Keratinocyte (primary cell): ENCODE results near the gene NUP210L. TPM values are rescaled to one million over a fixed set of nuclear protein-coding genes. Genes with fewer than 3 reads are reported as not detected.
A peak's percentile ranks its signal among the peaks of the same experiment; 100 is the strongest.

ENCODE experiments used
- DNase-seq: peaks from one replicate; pipeline ENCODE4 v3.0.0-alpha.2; 2011; ENCODE audit warnings: low read depth, missing footprints, low spot score
- FAIRE-seq: peaks from 2 replicates; lab custom pipeline; 2011; peaks lifted over from hg19 to GRCh38; lab: Jason Lieb, UNC
- H2AFZ ChIP-seq: 2 replicates; pipeline ENCODE4 v1.6.0; 2012; ENCODE audit warnings: low read length, control low read depth, inconsistent platforms; ENCODE audit not compliant: control insufficient read depth
- H3K27ac ChIP-seq: 2 replicates; pipeline ENCODE4 v1.5.1; 2011; ENCODE audit warnings: low read length; ENCODE audit not compliant: control insufficient read depth, insufficient read depth
- H3K27me3 ChIP-seq: 3 replicates; pipeline ENCODE4 v1.6.0; 2011; ENCODE audit warnings: low read length; ENCODE audit not compliant: control insufficient read depth, insufficient read depth; ENCODE audit errors: extremely low read depth
- H3K36me3 ChIP-seq, 2 experiments: 2 replicates in 1 of 2; 3 replicates in 1 of 2; pipeline ENCODE4 v1.5.1; 2011; ENCODE audit warnings: low read length in 2 of 2, mild to moderate bottlenecking in 1 of 2; ENCODE audit not compliant: control insufficient read depth in 2 of 2, insufficient read depth in 2 of 2; ENCODE audit errors: extremely low read depth in 1 of 2
- H3K4me1 ChIP-seq: 3 replicates; pipeline ENCODE4 v1.5.1; 2011; ENCODE audit warnings: low read length; ENCODE audit not compliant: control insufficient read depth, insufficient read depth; ENCODE audit errors: extremely low read depth
- H3K4me2 ChIP-seq: 3 replicates; pipeline ENCODE4 v1.6.0; 2011; ENCODE audit warnings: low read depth, low read length; ENCODE audit not compliant: control insufficient read depth, insufficient read depth; ENCODE audit errors: extremely low read depth
- H3K4me3 ChIP-seq, 3 experiments: fragments of 200-600 bp in 1 of 3; sonication (generic) in 1 of 3; 2 replicates in 2 of 3; 3 replicates in 1 of 3; pipeline ENCODE4 v1.5.1; 2011 to 2016; ENCODE audit warnings: low read length in 3 of 3, mild to moderate bottlenecking in 3 of 3, control low read depth in 2 of 3, inconsistent platforms in 1 of 3, low read depth in 1 of 3, mixed read lengths in 1 of 3, mixed run types in 1 of 3, moderate library complexity in 1 of 3; ENCODE audit not compliant: control insufficient read depth in 2 of 3, insufficient read depth in 2 of 3; ENCODE audit errors: extremely low read depth in 1 of 3
- H3K79me2 ChIP-seq: 2 replicates; pipeline ENCODE4 v1.6.0; 2012; ENCODE audit warnings: low read length; ENCODE audit not compliant: control insufficient read depth, insufficient read depth
- H3K9ac ChIP-seq: 3 replicates; pipeline ENCODE4 v1.6.0; 2011; ENCODE audit warnings: low read length; ENCODE audit not compliant: control insufficient read depth, insufficient read depth; ENCODE audit errors: extremely low read depth
- H3K9me1 ChIP-seq: 3 replicates; pipeline ENCODE4 v1.6.0; 2011; ENCODE audit warnings: low read length; ENCODE audit not compliant: control insufficient read depth, insufficient read depth; ENCODE audit errors: extremely low read depth
- H3K9me3 ChIP-seq: 2 replicates; pipeline ENCODE4 v1.5.1; 2012; ENCODE audit warnings: low read depth, low read length; ENCODE audit not compliant: control insufficient read depth
- H4K20me1 ChIP-seq: 3 replicates; pipeline ENCODE4 v1.6.0; 2011; ENCODE audit warnings: low read length; ENCODE audit not compliant: control insufficient read depth, insufficient read depth; ENCODE audit errors: extremely low read depth
- CTCF ChIP-seq, 3 experiments: IDR thresholded peaks in 1 of 3; conservative IDR thresholded peaks in 1 of 3; optimal IDR thresholded peaks in 1 of 3; 2 replicates in 2 of 3; 3 replicates in 1 of 3; pipeline versions ENCODE3 to v1.5.1; 2011; ENCODE audit warnings: low read length in 3 of 3, mild to moderate bottlenecking in 3 of 3, moderate library complexity in 2 of 3, control low read depth in 1 of 3, inconsistent platforms in 1 of 3; ENCODE audit not compliant: insufficient read depth in 2 of 3; ENCODE audit errors: extremely low read depth in 1 of 3
- EZH2 ChIP-seq: IDR thresholded peaks from one replicate; pipeline ENCODE4 v1.6.1; 2012; ENCODE audit warnings: inconsistent platforms, mild to moderate bottlenecking, low read length, moderate library complexity
- dilution Hi-C: fragments of 300-500 bp; cut with MboI; formaldehyde crosslinking; loops from one replicate; pipeline ENCODE4 v1.7.0; 2020; ENCODE audit warnings: low sequenced_read_pairs; ENCODE audit not compliant: extremely low pct_ligation_motif_present
- polyA plus RNA-seq, 5 experiments: library from polyadenylated mRNA; depleted of rRNA in 3 of 5; stranded (reverse) in 3 of 5; stranded (forward) in 1 of 5; unstranded in 1 of 5; fragments of >200 nt; gene quantifications; 1 replicate in 1 of 5; 2 replicates in 3 of 5; 3 replicates in 1 of 5; pipeline versions ENCODE4 v1.2.1 to v1.2.3, GENCODE V29; 2011 to 2012; ENCODE audit warnings: missing spikeins in 2 of 5, low read depth in 1 of 5, low replicate concordance in 1 of 5

NUP210L gene
- polyA plus RNA-seq, 1 donor (not counting 4 experiments of a cell fraction or from before 2014, with no cell fraction given): 0.01 TPM

GRCh38 chr1:153957744-153958110 is 197.1 kb downstream of the NUP210L start:
- peak overlapping the region; percentile 100 for H3K4me2 ChIP-seq
- H3K4me3 ChIP-seq: peak overlapping the region; percentile 92 to 99 (median 96)
- H3K9ac ChIP-seq: peak overlapping the region; percentile 91
- no peak for DNase-seq
- no peaks in the 10 kb centered on the region for H3K27me3 ChIP-seq
- dilution Hi-C loops: no loop called here
- peaks cover 30% of the 10 kb centered on the region for H3K4me1 ChIP-seq
- H3K9me1 ChIP-seq: no peaks in the 10 kb centered on the region
- H3K36me3 ChIP-seq: peaks cover 8 to 44% of the 10 kb centered on the region in 2 experiments
- H3K79me2 ChIP-seq: peaks cover 71% of the 10 kb centered on the region
- H3K9me3 ChIP-seq: no peaks in the 10 kb centered on the region
- H4K20me1 ChIP-seq: peaks cover 3% of the 10 kb centered on the region
- TF ChIP-seq EZH2: no peak
- TF ChIP-seq CTCF (optimal IDR thresholded peaks at IDR 0.05 in 1 of 3, IDR thresholded peaks at IDR 0.05 in 1 of 3, conservative IDR thresholded peaks at IDR 0.05 in 1 of 3; ENCODE audit: extremely low read depth in 1 of 3, insufficient read depth in 2 of 3, low read length in 3 of 3): no peak
- H2AFZ ChIP-seq: peak overlapping the region; percentile 71
- no peak for FAIRE-seq
- peak overlapping the region; percentile 82 for H3K27ac ChIP-seq

DNA sequence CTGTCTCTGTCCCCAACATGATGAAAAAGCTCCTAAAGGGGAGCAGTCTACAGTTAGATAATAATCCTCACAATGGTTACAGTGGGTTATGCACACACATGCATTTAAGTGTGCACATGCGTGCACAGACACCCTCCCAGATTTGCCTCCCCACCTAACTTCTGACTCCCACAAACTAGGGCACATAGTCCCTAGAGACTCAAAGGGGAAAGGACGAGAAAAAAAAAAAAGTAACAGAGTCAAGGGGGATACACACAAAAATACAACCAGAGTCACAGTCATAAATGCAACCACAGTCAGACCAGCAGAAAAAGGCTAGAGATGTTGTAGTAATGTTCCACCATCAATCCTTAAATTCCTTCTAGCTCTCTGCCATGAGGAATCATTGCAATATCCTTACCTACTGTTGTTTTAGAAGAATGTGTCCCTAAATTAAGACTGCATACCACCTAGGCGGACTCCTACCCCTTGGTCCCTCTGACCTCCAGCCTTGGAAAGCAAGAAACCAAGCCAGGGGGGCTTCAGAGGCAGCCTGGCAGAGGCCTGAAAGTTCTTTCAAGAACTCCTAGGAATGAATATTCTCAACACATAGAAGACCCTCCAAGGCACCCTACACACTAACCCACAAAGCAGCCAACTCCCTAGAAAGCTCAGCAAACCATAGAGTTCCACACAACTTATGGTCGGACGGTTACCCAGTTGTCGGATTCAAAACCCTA is 197.7 kb downstream of the NUP210L start:
- no peak for TF ChIP-seq EZH2
- no peak for TF ChIP-seq CTCF (optimal IDR thresholded peaks at IDR 0.05 in 1 of 3, IDR thresholded peaks at IDR 0.05 in 1 of 3, conservative IDR thresholded peaks at IDR 0.05 in 1 of 3; ENCODE audit: extremely low read depth in 1 of 3, insufficient read depth in 2 of 3, low read length in 3 of 3)
- Histone ChIP-seq H4K20me1 (peaks cover 3% of the 10 kb centered on the region), H3K4me1 (peaks cover 24% of the 10 kb centered on the region), H3K4me2 (peak overlapping the region; percentile 100), H3K79me2 (peaks cover 66% of the 10 kb centered on the region), H3K27ac (peak overlapping the region; percentile 82), H3K9me1 (no peaks in the 10 kb centered on the region), H3K27me3 (no peaks in the 10 kb centered on the region), H3K9ac (peak overlapping the region; percentile 91), H2AFZ (no peak overlapping the region), H3K9me3 (no peaks in the 10 kb centered on the region), H3K4me3 (peak overlapping the region; percentile 92 to 99 (median 96)), H3K36me3 (peaks cover 14 to 49% of the 10 kb centered on the region in 2 experiments)
- no peak for FAIRE-seq
- dilution Hi-C loops: no loop called here
- no peak for DNase-seq
